ENCODE measurements around the gene ERFL.
"Not testable (repeated sequence)": the region's sequence is repeated elsewhere in the genome, so short reads cannot be mapped to it uniquely, and the experiment has no call there.

ERFL gene

GRCh38 chr19:41877916-41878905 is 50.0 kb downstream of the ERFL start:
- no peak for DNase-seq (ENCODE audit: low read depth in 2 of 2)

DNA sequence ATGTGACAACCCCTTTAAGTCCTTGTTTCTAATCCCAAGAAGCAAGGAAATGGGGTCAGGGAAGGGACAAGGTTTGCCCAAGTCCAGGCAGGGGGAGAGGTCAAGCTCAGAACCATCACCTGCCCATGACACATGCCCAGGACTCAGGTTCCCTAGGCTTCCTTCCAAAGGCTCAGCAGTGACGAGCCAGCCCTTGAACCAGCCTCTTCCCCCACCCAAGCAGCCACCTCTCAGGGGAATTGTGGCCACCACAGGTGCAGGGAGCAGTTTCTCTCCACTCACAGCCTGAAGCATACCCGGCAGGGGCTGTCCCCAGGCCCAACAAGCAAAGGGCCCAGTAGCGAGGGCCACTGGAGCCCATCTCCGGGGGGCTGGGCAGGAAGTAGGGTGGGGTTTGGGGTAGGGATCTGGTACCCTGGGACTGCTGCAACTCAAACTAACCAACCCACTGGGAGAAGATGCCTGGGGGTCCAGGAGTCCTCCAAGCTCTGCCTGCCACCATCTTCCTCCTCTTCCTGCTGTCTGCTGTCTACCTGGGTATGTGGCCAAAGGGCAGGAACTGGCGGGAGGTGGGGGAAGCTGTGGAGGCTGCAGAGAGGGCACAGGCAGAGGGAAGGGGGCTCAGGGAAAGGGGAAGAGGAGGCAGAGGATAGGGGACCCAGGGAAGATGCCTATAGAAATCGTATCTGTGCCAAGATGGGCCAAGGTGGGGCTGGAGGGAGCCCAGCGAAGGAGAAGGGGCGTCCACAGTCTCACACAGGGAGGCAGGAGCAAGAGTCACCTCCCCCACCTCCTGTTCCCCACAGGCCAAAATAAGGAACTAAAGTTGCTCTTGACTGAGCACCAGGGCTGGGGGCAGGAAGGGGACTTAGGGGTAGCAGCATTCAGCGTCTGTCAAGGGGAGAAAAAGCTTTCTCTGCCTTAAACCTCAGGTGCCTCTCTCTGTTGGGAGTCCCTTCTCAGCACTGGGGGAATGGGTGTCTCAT is 51.1 kb downstream of the ERFL start, which contains the start of gene CD79A:
Gene CD79A, plus strand, starts transcription at position 433 of the 986 bp plus-strand sequence. Its CDS starts 26 bp downstream, at position 459.
- DNase-seq (ENCODE audit: low read depth in 2 of 2) = no peak

DNA sequence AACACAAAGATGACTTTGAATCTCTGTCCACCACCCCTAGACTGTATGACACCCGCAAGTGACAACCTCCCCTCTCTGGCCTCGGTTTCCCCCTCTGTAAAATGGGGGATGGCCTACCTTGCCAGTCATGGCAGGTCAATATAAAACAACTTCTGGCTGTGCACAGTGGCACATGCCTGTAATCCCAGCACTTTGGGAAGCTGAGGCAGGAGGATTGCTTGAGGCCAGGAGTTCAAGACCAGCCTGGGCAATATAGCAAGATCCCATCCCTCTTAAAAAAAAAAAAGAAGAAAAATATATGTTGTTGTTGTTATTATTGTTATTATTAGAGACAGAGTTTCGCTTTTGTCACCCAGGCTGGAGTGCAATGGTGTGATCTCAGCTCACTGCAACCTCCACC is 52.3 kb downstream of the ERFL start:
- not testable (repeated sequence) for DNase-seq (ENCODE audit: low read depth in 2 of 2)

- DNase-seq (ENCODE audit: low read depth in 2 of 2) = peak in 1 of 2 donors; percentile 49
Measured at GRCh38 chr19:41872775-41873647, 55.2 kb downstream of the ERFL start.

DNA sequence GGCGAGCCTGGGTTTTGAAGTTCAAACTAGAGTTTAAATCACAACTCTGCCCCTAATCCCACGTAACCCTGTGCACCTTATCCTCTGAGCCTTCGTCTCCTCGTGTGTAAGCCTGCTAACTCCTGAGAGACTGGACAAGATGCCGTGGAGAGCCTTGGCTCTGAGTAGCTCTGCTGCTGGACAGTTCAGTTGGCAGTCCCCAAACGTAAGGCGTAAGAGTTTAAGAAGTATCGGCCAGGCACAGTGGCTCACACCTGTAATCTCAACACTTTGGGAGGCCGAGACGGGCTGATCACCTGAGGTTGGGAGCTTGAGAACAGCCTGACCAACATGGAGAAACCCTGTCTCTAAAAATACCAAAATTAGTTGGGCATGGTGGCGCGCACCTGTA is 55.9 kb downstream of the ERFL start:
- no peak for DNase-seq (ENCODE audit: low read depth in 2 of 2)

DNA sequence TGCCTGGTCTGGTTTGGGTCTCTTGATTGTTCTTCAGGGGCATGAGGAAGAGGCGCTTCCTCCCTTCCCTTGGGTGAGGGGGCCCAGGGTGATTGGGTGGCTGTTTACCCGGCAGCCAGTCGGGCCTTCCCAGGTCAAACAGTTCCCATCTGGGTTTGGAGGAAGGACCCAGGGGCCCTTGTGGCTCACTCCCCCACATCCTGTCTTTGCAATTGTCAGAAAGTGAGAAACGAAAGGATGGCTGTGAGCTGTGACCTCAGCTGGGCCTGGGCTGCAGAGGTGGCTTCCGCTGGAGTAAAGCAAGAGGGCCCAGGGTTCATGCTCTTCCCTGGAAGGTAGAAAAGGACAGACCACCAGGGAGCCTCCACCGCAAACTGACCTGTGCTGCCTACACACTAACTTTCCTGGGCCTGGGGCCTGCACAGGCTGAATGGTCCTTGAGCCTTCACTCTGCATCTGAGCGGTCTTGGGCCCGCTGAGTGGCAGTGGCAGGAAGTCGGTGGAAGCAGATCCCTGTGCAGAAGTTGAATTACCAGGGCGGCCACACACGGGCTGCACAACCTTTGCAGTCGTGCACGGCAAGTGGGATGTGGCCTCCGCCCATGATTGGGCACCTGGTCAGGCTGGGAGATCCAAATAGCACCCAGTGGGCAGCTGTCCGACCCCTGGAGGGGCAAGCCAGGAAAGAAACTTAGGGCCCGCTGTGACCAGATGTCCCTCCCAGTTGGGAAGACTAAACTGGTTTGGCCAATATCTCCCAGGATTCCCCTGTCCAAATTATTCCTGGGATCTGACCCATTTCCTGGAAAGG is 56.5 kb downstream of the ERFL start:
- DNase-seq (ENCODE audit: low read depth in 2 of 2) = peak; percentile 68 to 69

- no peak for DNase-seq (ENCODE audit: low read depth in 2 of 2)
Measured at GRCh38 chr19:41870401-41870873, 57.8 kb downstream of the ERFL start.

DNA sequence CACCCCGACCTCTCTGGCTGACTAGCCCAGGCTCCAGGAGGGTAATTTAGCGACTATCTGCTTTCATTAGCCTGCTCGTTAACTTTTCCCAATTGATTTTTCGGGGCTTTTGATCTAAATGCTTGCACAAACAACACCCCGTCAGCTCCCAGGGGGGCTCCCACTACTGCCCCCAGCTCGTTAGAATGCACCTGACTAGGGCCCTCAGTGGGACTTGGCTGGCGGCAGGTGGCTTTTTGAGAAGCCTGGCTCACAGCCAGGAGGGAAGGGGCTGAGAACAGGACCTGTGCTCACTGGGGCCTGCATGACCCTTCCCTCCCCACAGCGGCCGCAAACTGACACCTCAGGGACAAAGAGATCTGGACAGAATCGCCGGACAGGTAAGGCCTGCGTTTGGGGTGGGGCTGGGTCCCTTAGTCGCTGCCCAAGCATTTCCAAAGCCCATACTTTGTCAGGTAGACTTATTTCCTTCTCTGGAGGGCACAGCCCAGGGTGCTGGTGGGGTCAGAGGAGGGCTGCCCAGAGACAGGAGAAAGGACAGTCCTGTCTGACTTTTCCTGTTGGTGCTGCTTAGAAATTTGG is 58.8 kb downstream of the ERFL start:
- no peak for DNase-seq (ENCODE audit: low read depth in 2 of 2)

DNA sequence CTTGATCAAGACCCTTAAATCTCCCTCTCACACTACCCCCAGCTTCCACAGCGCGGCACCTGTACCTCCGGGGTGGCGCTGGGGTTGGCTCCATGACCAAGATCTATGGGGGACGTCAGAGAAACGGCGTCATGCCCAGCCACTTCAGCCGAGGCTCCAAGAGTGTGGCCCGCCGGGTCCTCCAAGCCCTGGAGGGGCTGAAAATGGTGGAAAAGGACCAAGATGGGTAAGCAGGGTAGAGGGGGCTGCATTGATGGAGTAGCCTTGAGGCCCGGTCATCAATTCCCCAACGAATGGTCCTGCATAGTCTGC is 59.3 kb downstream of the ERFL start:
- DNase-seq (ENCODE audit: low read depth in 2 of 2) = no peak

DNA sequence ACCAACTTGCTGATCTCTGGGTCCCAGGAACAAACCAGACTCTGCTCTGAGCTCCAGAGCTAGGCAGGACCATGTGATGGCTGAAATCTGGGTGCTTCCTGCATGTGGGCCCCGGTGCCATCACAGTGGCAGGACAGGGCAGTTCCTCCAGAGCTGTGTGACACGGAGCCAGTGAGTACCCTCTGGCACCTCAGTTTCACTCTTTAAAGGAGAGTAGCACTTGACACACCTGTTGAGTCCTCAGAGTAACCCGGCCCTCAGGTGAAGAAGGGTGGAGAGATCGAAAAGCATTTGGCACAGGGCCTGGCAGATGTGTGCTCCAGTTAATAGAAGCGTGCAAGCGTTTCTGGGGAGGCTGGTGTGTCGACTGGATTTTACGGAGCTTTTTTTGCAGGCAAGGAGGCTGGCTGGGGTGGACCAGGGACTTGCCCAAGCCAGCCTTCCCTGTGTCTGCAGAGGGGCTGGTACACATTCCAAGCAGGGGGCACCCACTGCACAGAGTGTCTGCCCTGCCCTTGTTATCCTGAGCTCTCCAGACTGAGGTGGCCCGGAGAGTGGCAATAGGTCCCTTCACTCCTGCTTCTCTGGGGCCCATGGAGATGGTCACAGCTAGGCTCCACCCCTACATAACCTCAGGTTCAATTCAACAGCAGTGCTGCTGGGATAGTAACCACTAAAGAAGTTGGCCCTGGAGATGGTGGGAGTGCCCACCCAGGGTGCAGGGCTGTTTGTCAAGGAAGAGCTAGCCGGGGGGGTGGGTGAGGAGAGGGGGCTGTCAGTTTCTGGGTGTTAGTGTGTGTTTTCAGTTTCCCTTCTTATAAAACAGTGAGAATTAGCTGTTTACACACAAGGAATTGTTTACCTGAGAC is 59.9 kb downstream of the ERFL start:
- DNase-seq (ENCODE audit: low read depth in 2 of 2) = no peak

DNA sequence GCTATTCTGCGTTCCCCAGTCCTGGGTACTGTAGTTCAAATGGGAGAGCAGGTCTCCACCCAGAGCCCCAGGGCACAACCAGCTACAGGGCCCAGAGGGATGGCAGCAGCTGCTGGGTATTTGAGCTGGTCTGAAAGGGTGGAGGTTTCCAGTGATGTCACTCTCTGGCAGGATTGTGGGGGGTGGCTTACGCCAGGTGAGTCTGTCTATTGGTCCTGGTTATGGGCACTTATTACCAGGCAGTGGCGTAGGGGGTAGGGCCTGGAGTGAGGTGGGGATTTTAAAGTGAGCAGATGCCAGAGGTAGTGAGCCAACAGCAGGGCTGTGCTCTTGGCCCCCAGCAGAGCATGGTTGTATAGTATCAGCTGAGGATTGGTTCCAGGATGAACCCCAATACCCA is 62.0 kb downstream of the ERFL start:
- no peak for DNase-seq (ENCODE audit: low read depth in 2 of 2)

- DNase-seq (ENCODE audit: low read depth in 2 of 2) = no peak
Measured at GRCh38 chr19:41864374-41864773, 63.9 kb downstream of the ERFL start.

GRCh38 chr19:41863209-41863931 is 64.9 kb downstream of the ERFL start:
- no peak for DNase-seq (ENCODE audit: low read depth in 2 of 2)

DNA sequence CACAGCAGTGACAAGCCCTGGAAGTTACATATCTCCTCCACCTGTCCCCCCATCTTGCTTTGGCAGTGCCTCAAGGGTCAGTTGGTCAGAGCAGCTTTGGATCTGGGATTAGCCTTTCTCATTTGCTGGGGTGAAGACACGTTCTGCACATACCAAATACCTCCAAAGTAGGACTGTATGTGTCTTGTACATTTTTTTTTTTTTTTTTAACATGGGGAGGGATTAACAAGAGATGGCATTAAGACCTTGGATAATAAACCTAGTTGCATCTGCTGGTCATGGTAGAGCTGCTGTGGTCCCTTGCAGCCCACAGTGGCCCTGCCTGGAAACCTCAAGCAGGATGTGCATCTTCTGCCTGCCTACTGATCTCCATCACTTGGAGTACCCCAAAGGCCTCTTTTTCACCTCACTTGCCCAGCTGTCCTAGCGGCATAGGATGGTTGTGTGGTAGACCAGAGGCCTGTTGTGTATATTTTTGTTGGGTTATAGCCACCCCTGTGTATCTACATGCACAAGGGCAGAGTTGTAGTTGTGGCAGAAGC is 65.7 kb downstream of the ERFL start:
- DNase-seq (ENCODE audit: low read depth in 2 of 2) = no peak

GRCh38 chr19:41861846-41862245 is 66.4 kb downstream of the ERFL start:
- DNase-seq (ENCODE audit: low read depth in 2 of 2) = no peak

GRCh38 chr19:41861116-41861768 is 67.0 kb downstream of the ERFL start:
- DNase-seq (ENCODE audit: low read depth in 2 of 2) = no peak

DNA sequence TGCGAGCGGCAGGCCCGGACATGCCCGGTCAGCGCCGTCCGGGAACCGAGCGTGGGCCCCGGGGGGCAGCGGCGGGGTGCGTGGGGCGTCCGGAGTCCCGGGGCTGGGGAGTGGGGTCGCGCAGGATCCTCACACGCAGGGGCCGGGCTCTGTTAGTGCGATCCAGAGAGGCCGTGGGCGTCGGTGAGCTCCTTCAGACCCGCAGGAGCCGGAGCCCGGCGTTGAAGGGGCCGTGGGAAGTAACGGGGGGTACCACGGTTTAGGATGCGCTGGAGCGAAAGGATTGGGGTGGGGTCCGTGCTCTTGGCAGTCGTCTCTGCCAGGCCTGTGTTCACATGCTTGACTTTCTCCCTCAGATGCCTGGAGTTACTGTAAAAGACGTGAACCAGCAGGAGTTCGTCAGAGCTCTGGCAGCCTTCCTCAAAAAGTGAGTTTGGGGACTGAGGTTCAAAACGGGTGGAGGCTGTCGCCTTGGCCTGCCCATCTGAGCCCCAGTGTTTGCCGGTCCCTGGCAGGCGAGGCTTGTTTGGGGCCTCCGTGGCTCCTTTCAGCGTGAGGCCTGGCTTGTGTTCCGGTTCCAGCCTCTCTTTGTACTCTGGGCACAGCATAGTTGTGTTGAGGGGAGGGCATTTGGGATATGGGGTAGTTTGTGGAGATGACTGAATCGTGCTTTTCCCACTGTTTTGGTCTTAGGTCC is 67.7 kb downstream of the ERFL start:
- DNase-seq (ENCODE audit: low read depth in 2 of 2) = no peak

Data from stimulated activated CD8-positive, alpha-beta memory T cell treated with anti-CD3 and anti-CD28 coated beads, Interleukin-15, amount 100 ng/mL, for 48 hours (primary cell).